ENCODE data around the gene APOA1.
"Not testable (repeated sequence)": the region's sequence is repeated elsewhere in the genome, so short reads cannot be mapped to it uniquely, and the experiment has no call there.

Gene APOA1

GRCh38 chr11:116857316-116857715 lies 19.9 kb upstream of the APOA1 start:
- no peak for DNase-seq

- DNase-seq, result no peak
These were observed 19.0 kb upstream of the APOA1 start for GRCh38 chr11:116856423-116856822.

- no peak for DNase-seq
These were observed 18.0 kb upstream of the APOA1 start for GRCh38 chr11:116855413-116855812.

GRCh38 chr11:116853461-116854073 lies 16.1 kb upstream of the APOA1 start:
- DNase-seq, result peak; percentile 58

GRCh38 chr11:116852261-116853031 lies 15.0 kb upstream of the APOA1 start:
- DNase-seq, result no peak

- DNase-seq, result peak; percentile 23
These were observed 14.2 kb upstream of the APOA1 start for GRCh38 chr11:116851626-116852025.

GRCh38 chr11:116849486-116849885 lies 12.1 kb upstream of the APOA1 start:
- DNase-seq, result no peak

- no peak for DNase-seq
These were observed 11.6 kb upstream of the APOA1 start for GRCh38 chr11:116849060-116849459.

GRCh38 chr11:116847612-116848011 lies 10.2 kb upstream of the APOA1 start:
- no peak for DNase-seq

GRCh38 chr11:116844722-116845121 lies 7.3 kb upstream of the APOA1 start:
- no peak for DNase-seq

GRCh38 chr11:116843661-116844060 lies 6.2 kb upstream of the APOA1 start:
- no peak for DNase-seq

- DNase-seq, result no peak
These were observed 5.5 kb upstream of the APOA1 start for GRCh38 chr11:116842909-116843308.

- no peak for DNase-seq
These were observed 4.7 kb upstream of the APOA1 start for GRCh38 chr11:116842117-116842516.

- DNase-seq, result no peak
These were observed 3.4 kb upstream of the APOA1 start for GRCh38 chr11:116840746-116841296.

GRCh38 chr11:116840224-116840745 lies 2.9 kb upstream of the APOA1 start:
- no peak for DNase-seq

- no peak for DNase-seq
These were observed 1.1 kb upstream of the APOA1 start for GRCh38 chr11:116838321-116839084.

GRCh38 chr11:116836632-116836991 lies 810 bp downstream of the APOA1 start:
- DNase-seq, result no peak

- DNase-seq, result peak; percentile 70
These were observed 1.4 kb downstream of the APOA1 start for GRCh38 chr11:116835791-116836631.

- DNase-seq, result no peak
These were observed 2.2 kb downstream of the APOA1 start for GRCh38 chr11:116835042-116835772.

GRCh38 chr11:116834535-116835041 lies 2.8 kb downstream of the APOA1 start:
- not testable (repeated sequence) for DNase-seq

GRCh38 chr11:116833816-116834534 lies 3.4 kb downstream of the APOA1 start:
- DNase-seq, result no peak

Data from stimulated activated naive CD4-positive, alpha-beta T cell treated with Interleukin-2 at 50 U/mL for 16 hours (primary cell).